Measurements from ENCODE around the gene STK24. TPM values are rescaled to one million over a fixed set of nuclear protein-coding genes. Genes with fewer than 3 reads are reported as not detected.
"Not testable (repeated sequence)": the region's sequence is repeated elsewhere in the genome, so short reads cannot be mapped to it uniquely, and the experiment has no call there.

Gene STK24
- total RNA-seq, 5 donors from 2014 or later (not counting 1 experiment from before 2014, with no cell fraction given), result 92.1 to 143 (median 113) TPM

- CTCF ChIA-PET, result interaction anchor here (0.6 to 1.4 kb wide), 3 partner anchors 16 to 512 kb away, joined by 3 to 4 read pairs (median 3); no protein-coding TSS in a partner anchor
- H3K4me1 Mint-ChIP-seq, result peaks cover 92 to 97% (median 93%) of the 10 kb centered on the region in 3 donors
- POLR2A ChIA-PET, result interaction anchor here in 1 of 2 donors (0.6 kb wide), 1 partner anchor 1349 kb away, joined by 3 read pairs; the partner anchor contains the start of gene MBNL2
- H3K27me3 Mint-ChIP-seq, result no peaks in the 10 kb centered on the region
- no peaks in the 10 kb centered on the region for H3K9me3 Mint-ChIP-seq
- Histone ChIP-seq H3K36me3 (ENCODE audit: control insufficient read depth in 2 of 2, extremely low read depth in 1 of 2, insufficient read depth in 1 of 2, low read length in 1 of 2) (no peaks in the 10 kb centered on the region), H3K27me3 (replicated peaks in 1 of 2; ENCODE audit: control insufficient read depth in 2 of 2, extremely low read depth in 1 of 2, insufficient read depth in 2 of 2, low read length in 1 of 2) (no peaks in the 10 kb centered on the region), H3K4me3 (ENCODE audit: control insufficient read depth in 1 of 2, extremely low read depth in 1 of 2, low read length in 1 of 2) (peak overlapping the region; percentile 52 to 60), H3K27ac (ENCODE audit: low read length) (peak overlapping the region; percentile 86), H3K9me3 (no peaks in the 10 kb centered on the region), H3K4me1 (ENCODE audit: control insufficient read depth in 1 of 2, extremely low read depth in 1 of 2, insufficient read depth in 2 of 2, low read length in 2 of 2) (peaks cover 64 to 72% of the 10 kb centered on the region in 2 experiments)
- peaks cover 3% of the 10 kb centered on the region for H3K36me3 Mint-ChIP-seq
- peak overlapping the region; percentile 97 to 98 for H3K27ac Mint-ChIP-seq
- 12% methylated on average over 10 of the region's 10 CpGs for WGBS (ENCODE audit: insufficient coverage)
- DNase-seq, result peak in 15 of 35 experiments; percentile 13 to 70 (median 33)
- peak; percentile 46 to 73 (median 57) for ATAC-seq (replicated peaks in 1 of 4)
- peak overlapping the region; percentile 84 to 93 (median 85) for H3K4me3 Mint-ChIP-seq
These were observed 6.0 kb downstream of the STK24 start for GRCh38 chr13:98570929-98571372.

GRCh38 chr13:98569494-98570367 lies 7.2 kb downstream of the STK24 start:
- 84% methylated on average over 7 of the region's 17 CpGs for WGBS (ENCODE audit: insufficient coverage)
- peak overlapping the region; percentile 86 for H3K27ac ChIP-seq (ENCODE audit: low read length)
- not testable (repeated sequence) for H3K9me3 Mint-ChIP-seq; H3K27me3 ChIP-seq (replicated peaks in 1 of 2; ENCODE audit: control insufficient read depth in 2 of 2, extremely low read depth in 1 of 2, insufficient read depth in 2 of 2, low read length in 1 of 2); DNase-seq; H3K9me3 ChIP-seq; ATAC-seq (replicated peaks in 1 of 4); H3K27me3 Mint-ChIP-seq; H3K36me3 ChIP-seq (ENCODE audit: control insufficient read depth in 2 of 2, extremely low read depth in 1 of 2, insufficient read depth in 1 of 2, low read length in 1 of 2); H3K36me3 Mint-ChIP-seq; H3K4me3 ChIP-seq (ENCODE audit: control insufficient read depth in 1 of 2, extremely low read depth in 1 of 2, low read length in 1 of 2)
- Mint-ChIP-seq H3K4me3 (peak overlapping the region; percentile 84 to 93 (median 85)), H3K4me1 (peaks cover 97 to 99% (median 98%) of the 10 kb centered on the region in 3 donors), H3K27ac (peak overlapping the region; percentile 97 to 98)
- CTCF ChIA-PET, result interaction anchor here in 1 of 2 donors (0.6 kb wide), 1 partner anchor 235 kb away, joined by 4 read pairs; no protein-coding TSS in a partner anchor
- peaks cover 62 to 82% of the 10 kb centered on the region in 2 experiments for H3K4me1 ChIP-seq (ENCODE audit: control insufficient read depth in 1 of 2, extremely low read depth in 1 of 2, insufficient read depth in 2 of 2, low read length in 2 of 2)
- POLR2A ChIA-PET, result interaction anchor here in 1 of 2 donors (0.8 kb wide), 1 partner anchor 53 kb away, joined by 3 read pairs; no protein-coding TSS in a partner anchor

GRCh38 chr13:98568918-98569317 lies 8.0 kb downstream of the STK24 start:
- POLR2A ChIA-PET, result no interaction called here
- peaks cover 3% of the 10 kb centered on the region for H3K36me3 Mint-ChIP-seq

GRCh38 chr13:98567140-98567539 lies 9.8 kb downstream of the STK24 start:
- no peak overlapping the region for H3K4me3 ChIP-seq (ENCODE audit: control insufficient read depth in 1 of 2, extremely low read depth in 1 of 2, low read length in 1 of 2)
- H3K27ac ChIP-seq (ENCODE audit: low read length), result peak overlapping the region; percentile 81
- no peaks in the 10 kb centered on the region for H3K27me3 Mint-ChIP-seq

More at GRCh38 chr13:98568918-98569317, 8.0 kb downstream of the STK24 start:
- CTCF ChIA-PET, result no interaction called here
- H3K4me3 Mint-ChIP-seq, result peak overlapping the region; percentile 37 to 93 (median 44)
- Histone ChIP-seq H3K27me3 (replicated peaks in 1 of 2; ENCODE audit: control insufficient read depth in 2 of 2, extremely low read depth in 1 of 2, insufficient read depth in 2 of 2, low read length in 1 of 2) (no peaks in the 10 kb centered on the region), H3K4me1 (ENCODE audit: control insufficient read depth in 1 of 2, extremely low read depth in 1 of 2, insufficient read depth in 2 of 2, low read length in 2 of 2) (peaks cover 63 to 85% of the 10 kb centered on the region in 2 experiments), H3K27ac (ENCODE audit: low read length) (peak overlapping the region; percentile 62), H3K4me3 (ENCODE audit: control insufficient read depth in 1 of 2, extremely low read depth in 1 of 2, low read length in 1 of 2) (no peak overlapping the region), H3K36me3 (ENCODE audit: control insufficient read depth in 2 of 2, extremely low read depth in 1 of 2, insufficient read depth in 1 of 2, low read length in 1 of 2) (no peaks in the 10 kb centered on the region), H3K9me3 (no peaks in the 10 kb centered on the region)
- peaks cover 98 to 99% (median 98%) of the 10 kb centered on the region in 3 donors for H3K4me1 Mint-ChIP-seq
- H3K9me3 Mint-ChIP-seq, result no peaks in the 10 kb centered on the region
- no peak for ATAC-seq (replicated peaks in 1 of 4)
- 40% methylated on average over 2 of the region's 4 CpGs for WGBS (ENCODE audit: insufficient coverage)
- peak overlapping the region; percentile 97 to 98 for H3K27ac Mint-ChIP-seq
- H3K27me3 Mint-ChIP-seq, result no peaks in the 10 kb centered on the region
- no peak for DNase-seq

DNA sequence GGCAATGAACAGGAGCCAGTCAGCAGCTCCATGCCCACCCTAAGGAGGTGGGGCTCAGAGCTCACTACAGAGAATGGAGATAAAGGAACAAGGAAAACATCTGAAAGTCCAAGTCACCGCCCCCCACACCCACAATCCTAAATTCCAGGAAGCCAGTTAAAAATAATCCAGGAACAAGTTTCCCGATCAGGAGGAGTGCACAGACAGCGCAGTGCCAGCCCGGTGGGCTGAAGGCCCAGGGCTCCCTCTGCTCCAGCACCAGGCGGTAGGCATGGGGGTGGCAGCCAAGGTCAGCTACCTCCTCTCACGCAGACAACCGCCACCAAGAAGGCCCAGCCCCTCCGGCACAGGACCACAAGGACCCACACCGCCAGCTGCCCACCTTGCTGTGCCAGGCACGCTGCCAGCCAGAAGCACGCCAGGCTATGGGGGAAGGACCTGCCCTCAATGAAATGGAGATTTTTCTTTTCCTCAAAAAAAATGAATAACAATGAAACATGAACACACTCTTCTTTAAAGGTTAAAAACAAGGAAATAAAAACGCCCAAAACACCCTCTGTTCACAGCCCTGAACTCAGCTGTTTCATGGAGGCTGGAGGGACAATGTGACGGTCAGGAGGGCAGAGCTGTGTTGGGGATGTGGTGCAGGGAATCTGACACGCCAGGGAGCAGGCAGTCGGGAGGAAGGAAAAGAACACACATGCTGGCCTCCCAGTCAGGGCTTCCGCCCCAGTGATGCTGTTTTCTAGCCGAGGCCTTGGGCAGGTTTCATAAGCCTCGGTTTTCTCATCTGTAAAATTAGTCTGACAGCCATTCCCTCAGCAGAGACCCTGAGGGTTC lies 11.0 kb downstream of the STK24 start:
- CTCF ChIA-PET, result no interaction called here
- no peak for DNase-seq
- peak overlapping the region; percentile 97 to 98 for H3K27ac Mint-ChIP-seq

More at GRCh38 chr13:98567140-98567539, 9.8 kb downstream of the STK24 start:
- no peak for ATAC-seq (replicated peaks in 1 of 4)
- Histone ChIP-seq H3K27me3 (replicated peaks in 1 of 2; ENCODE audit: control insufficient read depth in 2 of 2, extremely low read depth in 1 of 2, insufficient read depth in 2 of 2, low read length in 1 of 2) (no peaks in the 10 kb centered on the region), H3K4me1 (ENCODE audit: control insufficient read depth in 1 of 2, extremely low read depth in 1 of 2, insufficient read depth in 2 of 2, low read length in 2 of 2) (peaks cover 63 to 85% of the 10 kb centered on the region in 2 experiments), H3K9me3 (no peaks in the 10 kb centered on the region), H3K36me3 (ENCODE audit: control insufficient read depth in 2 of 2, extremely low read depth in 1 of 2, insufficient read depth in 1 of 2, low read length in 1 of 2) (no peaks in the 10 kb centered on the region)
- no peak for DNase-seq
- POLR2A ChIA-PET, result interaction anchor here in 1 of 2 donors (0.6 kb wide), 1 partner anchor 26 kb away, joined by 3 read pairs; no protein-coding TSS in a partner anchor
- Mint-ChIP-seq H3K27ac (peak overlapping the region; percentile 97 to 98), H3K4me3 (peak overlapping the region; percentile 61 to 93 (median 73)), H3K9me3 (no peaks in the 10 kb centered on the region), H3K4me1 (peaks cover 95 to 96% (median 95%) of the 10 kb centered on the region in 3 donors), H3K36me3 (peaks cover 3% of the 10 kb centered on the region)
- WGBS (ENCODE audit: insufficient coverage), result 85% methylated on average over 11 of the region's 13 CpGs
- CTCF ChIA-PET, result interaction anchor here in 1 of 2 donors (0.6 to 0.7 kb wide), 4 partner anchors 37 to 168 kb away, joined by 4 to 7 read pairs (median 4); no protein-coding TSS in a partner anchor

More for the DNA sequence above, 11.0 kb downstream of the STK24 start:
- ATAC-seq (replicated peaks in 1 of 4), result no peak
- peaks cover 53 to 85% of the 10 kb centered on the region in 2 experiments for H3K4me1 ChIP-seq (ENCODE audit: control insufficient read depth in 1 of 2, extremely low read depth in 1 of 2, insufficient read depth in 2 of 2, low read length in 2 of 2)
- Mint-ChIP-seq H3K4me1 (peaks cover 94 to 96% (median 94%) of the 10 kb centered on the region in 3 donors), H3K4me3 (peak overlapping the region; percentile 46 to 93 (median 62)), H3K36me3 (peaks cover 3% of the 10 kb centered on the region), H3K9me3 (no peaks in the 10 kb centered on the region), H3K27me3 (no peaks in the 10 kb centered on the region)
- 58% methylated on average over 11 of the region's 18 CpGs for WGBS (ENCODE audit: insufficient coverage)
- no peaks in the 10 kb centered on the region for H3K36me3 ChIP-seq (ENCODE audit: control insufficient read depth in 2 of 2, extremely low read depth in 1 of 2, insufficient read depth in 1 of 2, low read length in 1 of 2)
- H3K27me3 ChIP-seq (replicated peaks in 1 of 2; ENCODE audit: control insufficient read depth in 2 of 2, extremely low read depth in 1 of 2, insufficient read depth in 2 of 2, low read length in 1 of 2), result no peaks in the 10 kb centered on the region
- no peak overlapping the region for H3K4me3 ChIP-seq (ENCODE audit: control insufficient read depth in 1 of 2, extremely low read depth in 1 of 2, low read length in 1 of 2)
- no peaks in the 10 kb centered on the region for H3K9me3 ChIP-seq
- H3K27ac ChIP-seq (ENCODE audit: low read length), result peak overlapping the region; percentile 81
- POLR2A ChIA-PET, result interaction anchor here in 1 of 2 donors (0.6 to 0.7 kb wide), 2 partner anchors 499 to 1462 kb away, joined by 4 read pairs; no protein-coding TSS in a partner anchor
